Psoas muscle (tissue), 8 donors: ENCODE measurements around the gene DHODH. TPM values are rescaled to one million over a fixed set of nuclear protein-coding genes. Genes with fewer than 3 reads are reported as not detected.

ENCODE experiments used
- ATAC-seq, 4 donors: fragments of 200-7000 bp; cut with Tn5 transposase; one replicate each; pipeline ENCODE4 v1.9.1; 2020; ENCODE audit warnings: moderate library complexity in 3 of 4, mild to moderate bottlenecking in 2 of 4
- DNase-seq, 2 donors: peaks; one replicate each; pipeline ENCODE4 v3.0.0-alpha.2; 2020
- H3K27ac ChIP-seq: fragments of 200-600 bp; one replicate; pipeline ENCODE4 v1.8.0; 2022
- H3K27me3 ChIP-seq, 3 donors: fragments of 200-600 bp in 1 of 3; one replicate each; pipeline versions ENCODE4 v1.6.1 to v1.8.0; 2013 to 2022; ENCODE audit warnings: low read length in 2 of 3, mild to moderate bottlenecking in 2 of 3, moderate library complexity in 1 of 3; ENCODE audit not compliant: insufficient read depth in 3 of 3
- H3K36me3 ChIP-seq, 2 donors: fragments of 200-600 bp in 1 of 2; one replicate each; pipeline versions ENCODE4 v1.6.1 to v1.8.0; 2013 to 2022; ENCODE audit warnings: low read depth in 1 of 2, mild to moderate bottlenecking in 1 of 2, moderate library complexity in 1 of 2; ENCODE audit not compliant: insufficient read depth in 1 of 2
- H3K4me1 ChIP-seq: fragments of 200-600 bp; one replicate; pipeline ENCODE4 v1.8.0; 2022
- H3K4me3 ChIP-seq: fragments of 200-600 bp; one replicate; pipeline ENCODE4 v1.8.0; 2022; ENCODE audit warnings: mild to moderate bottlenecking
- H3K9me3 ChIP-seq: fragments of 200-600 bp; one replicate; pipeline ENCODE4 v1.8.0; 2022
- WGBS, 3 donors: extraction: QIAGEN DNeasy Blood & Tissue Kit; methylation state at CpG; one replicate each; pipeline versions ENCODE4 v1.1.6 to v1.1.7; 2013; 5-methylcytosine and 5-hydroxymethylcytosine counted together
- intact Hi-C, 2 donors: fragments of 100-400 bp; cut with DNase I; formaldehyde crosslinking; loops; one replicate each; pipeline versions ENCODE4 v1.11.0 to v1.14.2; 2022
- polyA plus RNA-seq, 3 donors: library from polyadenylated mRNA; stranded (reverse); fragments of 200-250 nt; gene quantifications; one replicate each; pipeline ENCODE4 v1.2.3, GENCODE V29; 2013
- total RNA-seq, 4 donors: library from RNA; stranded (reverse); fragmentation: NEBNext Ultra II Directional in 2 of 4; extraction: Animal tissue kit (Norgen Biotek cat#: 25700) in 2 of 4; gene quantifications; one replicate each; pipeline versions ENCODE4 v1.2.1 to v1.2.4, GENCODE V29; 2021 to 2023
- TF ChIP-seq, protein P1 (sequence below): fragments of 200-600 bp; IDR thresholded peaks from one replicate; pipeline ENCODE4 v1.8.0; 2022; ENCODE audit warnings: antibody characterized with exemption
- donor health status: healthy with polysubstance abuse.
- donor health status: DM: no; HTN: no; CAD: no; lungs with moderate emphysema.
- donor health status: Bipolar disorder and iron deficiency.
- donor health status: healthy.
- donor health status: DM: yes; HTN: yes; CAD: no.
- donor health status: DM: no; HTN: no; CAD: no.
- donor health status: DM: no; HTN: no; CAD: no.
- donor health status: DM: yes; HTN: yes; CAD: no.

The DHODH gene
- total and polyA plus RNA-seq, 7 donors: 7.3 to 13.4 (median 9.4) TPM

GRCh38 chr16:71973001-71973400 is 35.5 kb upstream of the DHODH start:
- 65 to 71% (median 67%) methylated on average over 9 of the region's 9 CpGs for WGBS, 3 donors
- no peaks in the 10 kb centered on the region for H3K27me3 ChIP-seq

DNA sequence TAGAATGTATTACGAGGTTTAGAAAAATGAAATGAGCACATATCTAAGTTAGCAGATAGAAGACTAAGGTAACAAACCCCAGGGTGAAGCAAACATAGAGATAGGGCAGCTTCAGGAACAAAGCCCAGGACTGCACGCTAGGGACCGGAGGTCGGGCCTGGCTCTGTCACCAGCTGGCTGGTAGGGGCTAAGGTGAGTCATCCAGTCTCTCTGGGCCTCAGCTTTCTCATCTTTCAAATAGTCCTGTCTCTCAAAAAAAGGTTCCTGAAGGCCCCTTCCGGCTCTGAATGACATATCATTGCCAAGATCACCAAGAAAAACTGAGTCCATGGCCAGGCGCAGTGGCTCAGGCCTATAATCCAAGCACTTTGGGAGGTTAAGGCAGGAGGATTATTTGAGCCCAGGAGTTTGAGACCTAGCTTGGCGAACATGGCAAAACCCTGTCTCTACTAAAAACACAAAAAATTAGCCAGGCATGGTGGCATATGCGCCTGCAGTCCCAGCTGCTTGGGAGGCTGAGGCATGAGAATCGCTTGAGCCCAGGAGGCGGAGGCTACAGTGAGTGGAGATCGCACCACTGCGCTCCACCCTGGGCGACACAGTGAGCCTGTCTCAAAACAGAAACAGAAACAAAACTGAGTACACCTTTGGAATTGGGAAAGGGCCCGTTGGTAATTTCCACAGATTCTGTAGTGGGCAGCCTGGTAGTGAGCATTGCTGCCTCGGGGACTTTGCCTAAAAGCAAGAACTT is 34.3 kb upstream of the DHODH start:
- H3K4me1 ChIP-seq: no peaks in the 10 kb centered on the region
- no peak overlapping the region for H3K4me3 ChIP-seq
- H3K27me3 ChIP-seq: no peaks in the 10 kb centered on the region
- intact Hi-C loops: no loop called here
- no peak overlapping the region for H3K27ac ChIP-seq
- DNase-seq (no peak), ATAC-seq (no peak)
- H3K9me3 ChIP-seq: no peaks in the 10 kb centered on the region
- TF ChIP-seq, protein P1, sequence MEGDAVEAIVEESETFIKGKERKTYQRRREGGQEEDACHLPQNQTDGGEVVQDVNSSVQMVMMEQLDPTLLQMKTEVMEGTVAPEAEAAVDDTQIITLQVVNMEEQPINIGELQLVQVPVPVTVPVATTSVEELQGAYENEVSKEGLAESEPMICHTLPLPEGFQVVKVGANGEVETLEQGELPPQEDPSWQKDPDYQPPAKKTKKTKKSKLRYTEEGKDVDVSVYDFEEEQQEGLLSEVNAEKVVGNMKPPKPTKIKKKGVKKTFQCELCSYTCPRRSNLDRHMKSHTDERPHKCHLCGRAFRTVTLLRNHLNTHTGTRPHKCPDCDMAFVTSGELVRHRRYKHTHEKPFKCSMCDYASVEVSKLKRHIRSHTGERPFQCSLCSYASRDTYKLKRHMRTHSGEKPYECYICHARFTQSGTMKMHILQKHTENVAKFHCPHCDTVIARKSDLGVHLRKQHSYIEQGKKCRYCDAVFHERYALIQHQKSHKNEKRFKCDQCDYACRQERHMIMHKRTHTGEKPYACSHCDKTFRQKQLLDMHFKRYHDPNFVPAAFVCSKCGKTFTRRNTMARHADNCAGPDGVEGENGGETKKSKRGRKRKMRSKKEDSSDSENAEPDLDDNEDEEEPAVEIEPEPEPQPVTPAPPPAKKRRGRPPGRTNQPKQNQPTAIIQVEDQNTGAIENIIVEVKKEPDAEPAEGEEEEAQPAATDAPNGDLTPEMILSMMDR: no peak
- H3K36me3 ChIP-seq: no peaks in the 10 kb centered on the region
- 92 to 93% (median 92%) methylated on average over 15 of the region's 15 CpGs for WGBS, 3 donors

More at GRCh38 chr16:71973001-71973400, 35.5 kb upstream of the DHODH start:
- intact Hi-C loops: no loop called here
- ATAC-seq: no peak
- no peaks in the 10 kb centered on the region for H3K9me3 ChIP-seq
- no peak overlapping the region for H3K27ac ChIP-seq
- H3K4me3 ChIP-seq: no peak overlapping the region
- H3K36me3 ChIP-seq: no peaks in the 10 kb centered on the region
- TF ChIP-seq, protein P1: no peak
- DNase-seq: no peak
- H3K4me1 ChIP-seq: no peaks in the 10 kb centered on the region

GRCh38 chr16:71985262-71985974 is 23.1 kb upstream of the DHODH start:
- no peaks in the 10 kb centered on the region for H3K36me3 ChIP-seq
- intact Hi-C loops: no loop called here
- TF ChIP-seq, protein P1: no peak
- WGBS, 3 donors: 70 to 74% (median 71%) methylated on average over 9 of the region's 9 CpGs
- no peaks in the 10 kb centered on the region for H3K9me3 ChIP-seq
- no peak overlapping the region for H3K27ac ChIP-seq
- DNase-seq (no peak), ATAC-seq (no peak)
- H3K4me3 ChIP-seq: no peak overlapping the region
- H3K27me3 ChIP-seq: peaks cover 0 to 2% (median 0%) of the 10 kb centered on the region in 3 donors
- no peaks in the 10 kb centered on the region for H3K4me1 ChIP-seq

DNA sequence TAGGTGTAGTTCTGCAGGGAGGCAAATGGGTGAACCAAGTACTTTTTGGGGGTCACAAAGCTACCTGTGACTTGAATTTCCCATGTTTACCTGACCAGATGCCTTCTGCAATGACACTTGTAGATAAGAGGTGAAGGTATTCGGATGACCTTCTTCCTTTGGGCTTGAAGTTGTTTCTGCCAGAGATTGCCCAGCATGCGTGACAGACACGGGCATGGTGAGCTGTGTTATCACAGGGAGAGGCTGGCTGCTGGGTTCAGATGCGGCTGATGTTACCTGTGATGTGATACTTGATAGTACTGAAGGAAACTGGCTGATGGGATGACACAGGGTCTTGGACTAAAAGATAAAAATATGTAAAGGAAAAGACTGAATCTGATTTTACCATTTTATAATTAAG is 22.4 kb upstream of the DHODH start:
- no peak overlapping the region for H3K4me3 ChIP-seq
- intact Hi-C loops: no loop called here
- 45 to 52% (median 49%) methylated on average over 4 of the region's 4 CpGs for WGBS, 3 donors
- ATAC-seq: no peak
- peaks cover 0 to 2% (median 0%) of the 10 kb centered on the region in 3 donors for H3K27me3 ChIP-seq
- TF ChIP-seq, protein P1: no peak
- H3K36me3 ChIP-seq: no peaks in the 10 kb centered on the region
- no peaks in the 10 kb centered on the region for H3K9me3 ChIP-seq
- H3K27ac ChIP-seq: no peak overlapping the region
- no peaks in the 10 kb centered on the region for H3K4me1 ChIP-seq
- DNase-seq: no peak
